HEK293T (cell line): ENCODE measurements around the gene ZNF653.
"Not testable (repeated sequence)": the region's sequence is repeated elsewhere in the genome, so short reads cannot be mapped to it uniquely, and the experiment has no call there.

Experiments used
- CTCF ChIA-PET: fragments of 350-600 bp; formaldehyde crosslinking; extraction: SDS; loops from one replicate; lab custom pipeline; 2021; ENCODE audit warnings: antibody characterized with exemption, inconsistent platforms; lab: Yijun Ruan, JAX
- POLR2A ChIA-PET: fragments of 350-600 bp; formaldehyde crosslinking; extraction: SDS; loops from one replicate; lab custom pipeline; 2020; ENCODE audit warnings: antibody characterized with exemption, inconsistent platforms; lab: Yijun Ruan, JAX
- DNase-seq: peaks from one replicate; pipeline ENCODE4 v3.0.0; 2012; ENCODE audit warnings: mixed read lengths; ENCODE audit errors: extremely low spot score
- ARNT ChIP-seq: fragments of 450-650 bp; IDR thresholded peaks from 2 replicates; pipeline ENCODE4 v1.6.1; 2017; ENCODE audit warnings: mild to moderate bottlenecking
- BHLHE40 ChIP-seq: fragments of 450-650 bp; IDR thresholded peaks from 2 replicates; pipeline ENCODE4 v1.6.1; 2016; ENCODE audit warnings: mild to moderate bottlenecking, moderate library complexity, borderline replicate concordance
- CTBP1 ChIP-seq: fragments of 450-650 bp; IDR thresholded peaks from 2 replicates; pipeline ENCODE4 v1.6.1; 2016; ENCODE audit warnings: borderline replicate concordance
- ELF4 ChIP-seq: fragments of 450-650 bp; IDR thresholded peaks from 2 replicates; pipeline ENCODE4 v1.6.1; 2017; ENCODE audit warnings: antibody characterized with exemption
- FOXA1 ChIP-seq: fragments of 450-650 bp; IDR thresholded peaks from 2 replicates; pipeline ENCODE4 v1.6.1; 2016; ENCODE audit warnings: mild to moderate bottlenecking
- FOXK2 ChIP-seq: fragments of 450-650 bp; IDR thresholded peaks from 2 replicates; pipeline ENCODE4 v1.6.1; 2016; ENCODE audit warnings: mild to moderate bottlenecking
- FOXM1 ChIP-seq: fragments of 450-650 bp; IDR thresholded peaks from 2 replicates; pipeline ENCODE4 v1.6.1; 2017; ENCODE audit warnings: mild to moderate bottlenecking, borderline replicate concordance
- HDGF ChIP-seq: fragments of 450-650 bp; IDR thresholded peaks from 2 replicates; pipeline ENCODE4 v1.6.1; 2017; ENCODE audit warnings: antibody characterized with exemption, borderline replicate concordance
- L3MBTL2 ChIP-seq: fragments of 450-650 bp; conservative IDR thresholded peaks from 2 replicates; pipeline ENCODE4 v1.6.1; 2016; ENCODE audit warnings: mild to moderate bottlenecking
- LEF1 ChIP-seq: fragments of 450-650 bp; IDR thresholded peaks from 2 replicates; pipeline ENCODE4 v1.6.1; 2017; ENCODE audit warnings: mild to moderate bottlenecking, borderline replicate concordance
- NFRKB ChIP-seq: fragments of 450-650 bp; IDR thresholded peaks from 2 replicates; pipeline ENCODE4 v1.6.1; 2016; ENCODE audit warnings: mild to moderate bottlenecking, moderate library complexity
- SP1 ChIP-seq: fragments of 450-650 bp; IDR thresholded peaks from 2 replicates; pipeline ENCODE4 v1.6.1; 2017
- SUZ12 ChIP-seq: fragments of 450-650 bp; IDR thresholded peaks from 2 replicates; pipeline ENCODE4 v1.6.1; 2016; ENCODE audit warnings: mild to moderate bottlenecking
- TARDBP ChIP-seq: fragments of 450-650 bp; IDR thresholded peaks from 2 replicates; pipeline ENCODE4 v1.6.1; 2016
- ZNF384 ChIP-seq: fragments of 450-650 bp; IDR thresholded peaks from 2 replicates; pipeline ENCODE4 v1.6.1; 2016
- TF ChIP-seq, protein P1 (sequence below): fragments of 450-650 bp; IDR thresholded peaks from 2 replicates; pipeline ENCODE4 v1.6.1; 2016

ZNF653 gene

DNA sequence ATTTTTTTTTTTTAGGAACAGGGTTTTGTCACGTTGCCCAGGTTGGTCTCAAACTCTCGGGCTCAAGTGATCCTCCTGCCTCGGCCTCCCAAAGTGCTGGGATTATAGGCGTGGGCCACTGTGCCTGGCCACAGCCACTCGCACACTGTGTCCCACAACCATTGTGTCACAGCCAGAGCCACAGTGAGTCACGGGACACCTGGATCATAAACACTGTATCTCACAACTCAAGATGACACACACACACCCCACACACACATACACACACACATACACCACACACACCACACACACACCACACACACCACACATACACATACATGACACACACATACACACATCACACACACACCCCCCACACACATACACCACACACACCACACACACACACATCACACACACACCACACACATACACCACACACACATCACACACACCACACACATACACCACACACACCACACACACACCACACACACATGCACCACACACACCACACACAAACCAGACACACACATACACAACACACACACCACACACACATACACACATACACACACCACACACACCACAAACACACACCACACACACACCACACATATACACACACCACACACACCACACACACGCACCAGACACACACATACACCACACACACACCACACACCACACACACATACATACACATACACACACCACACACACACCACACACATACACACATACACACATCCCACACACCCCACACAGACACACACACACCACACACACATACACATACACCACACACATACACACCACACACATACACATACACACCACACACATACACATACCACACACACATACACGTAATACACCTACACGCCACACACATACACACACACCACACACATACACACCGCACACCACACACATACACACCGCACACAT, 41.0 kb downstream of the ZNF653 start:
- ChIA-PET CTCF (no interaction called here), POLR2A (no interaction called here)
- no peak for DNase-seq
- TF ChIP-seq ELF4 (no peak), ZNF384 (no peak), CTBP1 (no peak), BHLHE40 (no peak), FOXK2 (no peak)
- TF ChIP-seq, protein P1, sequence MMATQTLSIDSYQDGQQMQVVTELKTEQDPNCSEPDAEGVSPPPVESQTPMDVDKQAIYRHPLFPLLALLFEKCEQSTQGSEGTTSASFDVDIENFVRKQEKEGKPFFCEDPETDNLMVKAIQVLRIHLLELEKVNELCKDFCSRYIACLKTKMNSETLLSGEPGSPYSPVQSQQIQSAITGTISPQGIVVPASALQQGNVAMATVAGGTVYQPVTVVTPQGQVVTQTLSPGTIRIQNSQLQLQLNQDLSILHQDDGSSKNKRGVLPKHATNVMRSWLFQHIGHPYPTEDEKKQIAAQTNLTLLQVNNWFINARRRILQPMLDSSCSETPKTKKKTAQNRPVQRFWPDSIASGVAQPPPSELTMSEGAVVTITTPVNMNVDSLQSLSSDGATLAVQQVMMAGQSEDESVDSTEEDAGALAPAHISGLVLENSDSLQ = no peak

DNA sequence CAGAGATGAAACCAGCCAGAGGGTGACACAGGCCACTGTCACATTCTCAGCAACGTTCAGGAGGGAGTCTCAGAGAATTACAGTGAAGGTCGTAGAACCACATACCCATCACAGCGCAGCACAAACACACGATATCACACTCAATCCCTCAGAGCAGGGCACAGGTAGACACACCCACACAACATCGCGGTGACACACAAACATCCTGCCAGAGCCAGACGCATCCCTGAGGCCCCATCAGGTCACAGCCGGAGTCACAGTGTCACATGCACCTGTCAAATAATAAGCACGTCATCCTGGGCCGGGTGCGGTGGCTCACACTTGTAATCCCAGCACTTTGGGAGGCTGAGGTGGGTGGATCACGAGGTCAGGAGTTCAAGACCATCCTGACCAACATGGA, 42.2 kb downstream of the ZNF653 start:
- CTCF ChIA-PET = no interaction called here
- TF ChIP-seq ELF4 (no peak), LEF1 (no peak), FOXK2 (no peak), ARNT (no peak), FOXA1 (no peak), NFRKB (no peak), HDGF (no peak), SUZ12 (no peak), FOXM1 (no peak), BHLHE40 (no peak), L3MBTL2 (no peak), CTBP1 (no peak), TARDBP (no peak), SP1 (no peak)
- TF ChIP-seq, protein P1 = no peak
- no peak for DNase-seq
- POLR2A ChIA-PET = no interaction called here

DNA sequence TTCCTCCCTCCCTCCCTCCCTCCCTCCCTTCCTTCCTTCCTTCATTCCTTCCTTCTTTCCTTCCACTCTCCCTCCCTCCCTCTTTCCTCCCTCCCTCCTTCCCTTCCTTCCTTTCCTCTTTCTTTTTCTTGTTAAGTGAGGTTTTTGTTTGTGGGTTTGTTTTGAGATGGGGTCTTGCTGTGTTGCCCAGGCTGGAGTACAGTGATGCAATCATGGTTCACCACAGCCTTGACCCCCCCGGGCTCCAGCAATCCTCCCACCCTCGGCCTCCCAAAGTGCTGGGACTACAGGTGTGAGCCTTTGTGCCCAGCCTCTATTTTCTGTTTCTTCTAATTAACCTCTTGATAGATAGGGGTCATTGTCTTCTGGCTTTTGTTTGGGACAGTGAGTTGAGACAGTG, 44.2 kb downstream of the ZNF653 start:
- CTCF ChIA-PET = no interaction called here
- no peak for TF ChIP-seq FOXA1
- TF ChIP-seq FOXK2 = no peak
- TF ChIP-seq TARDBP = no peak
- no peak for TF ChIP-seq CTBP1
- TF ChIP-seq BHLHE40 = no peak
- TF ChIP-seq HDGF = no peak
- no peak for TF ChIP-seq FOXM1
- TF ChIP-seq SP1 = no peak
- no peak for DNase-seq
- POLR2A ChIA-PET = no interaction called here

DNA sequence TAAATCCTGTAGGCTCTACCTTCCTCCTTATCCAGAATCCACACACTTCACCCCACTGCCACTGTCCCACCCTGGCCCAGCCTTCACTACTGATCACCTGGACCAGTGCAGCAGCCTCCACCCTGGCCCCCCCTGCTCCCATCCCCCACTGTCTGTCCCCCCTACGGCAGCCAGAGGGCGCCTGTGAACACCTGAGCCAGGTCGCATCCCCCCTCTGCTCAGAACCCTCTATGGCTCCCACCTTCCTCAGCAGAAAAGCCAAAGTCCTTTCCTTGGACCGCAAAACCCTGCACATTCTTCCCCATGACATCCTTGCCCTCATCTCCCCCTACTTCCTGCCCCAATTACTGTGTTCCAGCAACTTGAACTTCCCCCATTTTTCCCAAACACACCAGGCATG, 45.4 kb downstream of the ZNF653 start:
- CTCF ChIA-PET = no interaction called here
- POLR2A ChIA-PET = no interaction called here
- TF ChIP-seq FOXM1 (no peak), ELF4 (no peak), ZNF384 (no peak), TARDBP (no peak), SUZ12 (no peak), HDGF (no peak), BHLHE40 (no peak), FOXK2 (no peak), SP1 (no peak), CTBP1 (no peak), ARNT (no peak), L3MBTL2 (no peak), LEF1 (no peak)
- DNase-seq = no peak

DNA sequence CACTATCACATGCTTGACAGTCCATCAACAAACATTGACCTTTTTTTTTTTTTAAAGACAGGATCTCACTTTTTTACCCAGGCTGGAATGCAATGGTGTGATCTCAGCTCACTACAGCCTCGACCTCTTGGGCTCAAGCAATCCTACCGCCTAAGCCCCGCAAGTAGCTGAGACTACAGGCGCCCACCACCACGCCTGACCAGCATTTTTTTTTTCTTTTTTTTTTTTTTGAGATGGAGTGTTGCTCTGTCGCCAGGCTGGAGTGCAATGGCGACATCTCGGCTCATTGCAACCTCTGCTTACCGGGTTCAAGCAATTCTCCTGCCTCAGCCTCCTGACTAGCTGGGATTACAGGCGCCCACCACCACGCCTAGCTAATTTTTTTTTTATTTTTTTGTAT, 46.7 kb downstream of the ZNF653 start:
- DNase-seq, POLR2A ChIA-PET: not testable (repeated sequence)
- CTCF ChIA-PET = interaction anchor here (1.1 kb wide), 1 partner anchor 24 kb away, joined by 5 read pairs; no protein-coding TSS in a partner anchor

DNA sequence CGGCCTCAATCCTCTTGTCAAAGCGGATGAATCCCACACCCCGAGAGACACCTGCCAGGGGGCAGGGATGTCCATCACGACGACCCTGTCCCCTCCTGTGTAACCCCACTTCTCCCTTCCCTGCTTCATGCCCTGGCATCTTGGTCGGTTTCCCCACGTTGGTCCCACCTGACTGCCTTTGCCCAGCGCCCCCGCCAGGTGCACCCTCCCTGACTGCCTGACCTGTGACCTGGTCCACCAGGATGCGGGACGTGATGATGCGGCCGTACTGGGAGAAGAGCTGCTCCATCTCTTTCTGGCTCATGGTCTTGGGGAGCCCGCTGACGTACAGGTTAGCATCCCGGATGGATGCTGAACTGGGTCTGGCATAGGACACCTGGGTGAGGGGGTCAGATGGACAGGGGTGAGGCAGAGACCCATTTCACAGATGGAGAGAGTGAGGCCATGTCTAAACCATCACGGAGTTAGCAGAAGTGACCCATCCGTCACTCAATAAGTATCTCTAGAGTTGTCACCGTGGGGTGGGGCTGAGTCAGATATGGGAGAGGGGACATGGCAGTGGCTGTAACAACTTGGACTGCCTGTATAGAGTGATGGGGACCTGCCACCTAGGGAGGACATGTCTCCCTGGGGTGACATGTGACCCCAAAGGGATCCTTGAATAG, 47.3 kb downstream of the ZNF653 start:
- TF ChIP-seq TARDBP (no peak), ZNF384 (no peak), ARNT (no peak), SUZ12 (no peak), HDGF (no peak), BHLHE40 (no peak), SP1 (no peak), NFRKB (no peak), FOXA1 (no peak)
- ChIA-PET CTCF (interaction anchor here (1.0 kb wide), 1 partner anchor 24 kb away, joined by 5 read pairs; no protein-coding TSS in a partner anchor), POLR2A (interaction anchor here (1.3 kb wide), 1 partner anchor 83 kb away, joined by 6 read pairs; the partner anchor contains the start of gene SWSAP1)
- no peak for DNase-seq
